ENCODE data around the gene RDX. TPM values are rescaled to one million over a fixed set of nuclear protein-coding genes. Genes with fewer than 3 reads are reported as not detected.

RDX gene
- total RNA-seq, 1 donor = 16.8 TPM

DNA sequence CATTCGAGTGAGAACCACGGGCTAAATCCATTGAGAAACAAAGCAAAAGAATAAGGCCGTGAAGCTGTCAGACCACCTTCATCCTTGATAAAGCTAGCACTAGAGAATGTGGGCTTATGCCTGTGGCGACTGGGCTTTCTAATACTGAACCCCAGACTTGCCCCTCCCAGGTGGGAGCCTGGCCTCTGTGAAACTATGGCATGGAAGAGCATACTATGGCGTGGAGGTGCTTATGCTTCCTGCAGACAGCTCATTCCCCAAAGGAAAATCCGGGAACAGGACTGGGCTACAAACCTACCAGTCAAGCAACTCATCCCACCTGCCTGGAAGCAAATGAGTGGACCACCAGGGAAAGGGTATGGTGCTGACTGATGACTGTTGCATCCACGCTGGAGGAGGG, 110.8 kb downstream of the RDX start:
- no peaks in the 10 kb centered on the region for H3K4me1 ChIP-seq (ENCODE audit: insufficient read depth, low read length)
- no peak overlapping the region for H3K4me3 ChIP-seq (ENCODE audit: low read length)
- H3K9me3 ChIP-seq (ENCODE audit: low read depth, low read length) = no peaks in the 10 kb centered on the region
- H3K27me3 ChIP-seq (ENCODE audit: insufficient read depth, low read length) = no peaks in the 10 kb centered on the region

DNA sequence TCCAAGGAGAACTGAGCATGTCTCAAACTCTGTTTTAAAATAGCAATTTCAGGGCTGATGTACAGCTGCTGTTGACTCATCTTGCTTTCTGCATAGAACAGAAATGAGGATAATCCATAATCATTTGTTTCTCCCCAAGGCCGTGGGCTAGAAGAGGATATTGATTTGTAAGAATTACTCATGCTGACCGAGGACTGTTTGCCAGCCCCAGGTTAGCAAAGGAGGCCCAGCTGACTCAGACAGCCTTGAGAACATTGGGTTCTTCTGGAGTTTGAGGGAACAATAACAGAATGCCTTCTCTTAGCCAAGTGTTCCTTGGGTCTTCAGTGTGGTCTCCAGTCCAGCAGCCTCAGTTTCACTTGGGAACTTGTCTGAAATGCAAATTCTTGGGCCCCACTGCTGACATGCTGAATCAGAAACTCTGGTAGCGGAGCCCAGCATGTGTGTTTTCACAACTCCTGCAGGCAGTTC, 111.3 kb downstream of the RDX start:
- Histone ChIP-seq H3K4me1 (ENCODE audit: insufficient read depth, low read length) (no peaks in the 10 kb centered on the region), H3K27me3 (ENCODE audit: insufficient read depth, low read length) (no peaks in the 10 kb centered on the region), H3K9me3 (ENCODE audit: low read depth, low read length) (no peaks in the 10 kb centered on the region)

DNA sequence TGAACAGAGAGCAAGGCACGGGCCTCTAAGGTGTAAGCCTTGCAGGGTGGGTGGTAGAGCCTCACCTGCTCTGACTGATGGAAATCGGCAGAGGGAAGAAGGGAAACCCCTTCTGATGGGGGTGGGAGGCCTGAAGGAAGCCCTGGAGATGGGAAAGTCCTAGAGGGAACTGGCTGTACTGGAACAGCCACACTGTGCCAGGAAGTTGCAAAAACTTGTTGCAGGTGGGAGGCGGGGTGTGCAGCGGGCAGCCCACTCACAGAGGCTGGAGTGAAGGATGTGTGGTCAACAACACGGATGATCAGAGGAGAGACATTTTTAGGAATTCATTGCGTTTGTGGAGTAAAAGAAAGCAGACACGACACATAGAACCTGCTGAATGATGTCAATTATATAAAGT, 112.0 kb downstream of the RDX start:
- Histone ChIP-seq H3K27me3 (ENCODE audit: insufficient read depth, low read length) (no peaks in the 10 kb centered on the region), H3K9me3 (ENCODE audit: low read depth, low read length) (no peaks in the 10 kb centered on the region), H3K4me3 (ENCODE audit: low read length) (no peak overlapping the region), H3K4me1 (ENCODE audit: insufficient read depth, low read length) (no peaks in the 10 kb centered on the region)

More for the DNA sequence above, 111.3 kb downstream of the RDX start:
- no peak overlapping the region for H3K4me3 ChIP-seq (ENCODE audit: low read length)

DNA sequence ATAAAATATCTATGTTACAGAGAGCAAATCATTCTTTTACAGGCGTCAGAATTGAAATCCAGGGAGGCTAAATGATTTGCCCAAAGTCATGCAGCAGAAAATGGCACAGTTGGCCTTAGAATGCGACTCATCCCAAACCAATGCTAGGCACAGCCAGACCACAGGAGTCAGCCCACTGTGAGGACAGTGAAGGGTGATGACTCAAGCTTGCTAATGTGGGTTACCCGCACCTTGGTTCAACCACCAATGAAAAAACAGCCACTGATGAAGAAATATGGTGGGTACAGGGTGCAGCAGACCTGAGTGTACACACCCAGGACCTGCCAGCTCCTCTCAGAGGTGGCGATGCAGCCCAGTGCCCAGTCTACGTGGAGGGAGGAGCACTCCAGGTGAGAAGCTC, 113.5 kb downstream of the RDX start:
- Histone ChIP-seq H3K4me3 (ENCODE audit: low read length) (no peak overlapping the region), H3K27me3 (ENCODE audit: insufficient read depth, low read length) (no peaks in the 10 kb centered on the region), H3K4me1 (ENCODE audit: insufficient read depth, low read length) (no peaks in the 10 kb centered on the region), H3K9me3 (ENCODE audit: low read depth, low read length) (no peaks in the 10 kb centered on the region)

DNA sequence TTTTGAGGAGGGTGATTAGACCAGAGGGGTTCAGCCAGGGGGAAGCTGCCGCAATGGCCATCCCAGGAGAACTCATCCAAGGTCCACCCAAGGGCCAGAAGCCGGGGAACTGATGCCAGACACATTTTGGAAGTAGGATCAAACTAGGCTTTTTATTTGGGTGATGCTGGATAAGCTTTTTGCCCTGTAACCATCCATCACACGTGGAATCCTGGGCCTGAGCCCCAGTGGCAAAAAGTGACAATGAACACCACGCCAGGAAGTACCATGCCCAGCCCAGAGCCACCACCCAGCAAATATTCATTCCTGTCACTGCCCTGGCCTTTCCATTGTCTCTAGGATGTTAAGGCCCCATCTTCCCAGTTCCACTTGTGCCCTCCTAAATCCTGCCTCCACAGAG, 117.3 kb downstream of the RDX start:
- no peaks in the 10 kb centered on the region for H3K27me3 ChIP-seq (ENCODE audit: insufficient read depth, low read length)
- no peak overlapping the region for H3K4me3 ChIP-seq (ENCODE audit: low read length)
- no peaks in the 10 kb centered on the region for H3K4me1 ChIP-seq (ENCODE audit: insufficient read depth, low read length)
- no peaks in the 10 kb centered on the region for H3K9me3 ChIP-seq (ENCODE audit: low read depth, low read length)

DNA sequence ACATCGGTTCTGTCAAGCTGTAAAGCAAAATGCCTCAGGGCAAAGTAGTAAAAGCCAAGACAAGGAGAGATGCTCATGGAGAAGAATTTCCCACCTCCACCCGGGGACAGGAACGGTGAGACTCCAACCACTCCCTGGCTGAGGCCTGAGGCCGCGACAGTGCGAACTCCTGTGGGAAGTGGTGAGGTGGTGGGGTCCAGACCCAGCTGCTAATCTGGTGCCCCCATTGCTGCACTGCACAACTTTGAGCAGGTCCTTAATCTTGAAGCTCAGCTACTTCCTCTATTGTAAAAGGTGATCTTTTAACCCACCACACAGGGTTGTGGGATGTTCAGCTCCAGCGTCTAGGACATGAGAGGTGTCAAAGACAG, 119.3 kb downstream of the RDX start:
- Histone ChIP-seq H3K27me3 (ENCODE audit: insufficient read depth, low read length) (no peaks in the 10 kb centered on the region), H3K4me3 (ENCODE audit: low read length) (no peak overlapping the region), H3K9me3 (ENCODE audit: low read depth, low read length) (no peaks in the 10 kb centered on the region), H3K4me1 (ENCODE audit: insufficient read depth, low read length) (no peaks in the 10 kb centered on the region)

DNA sequence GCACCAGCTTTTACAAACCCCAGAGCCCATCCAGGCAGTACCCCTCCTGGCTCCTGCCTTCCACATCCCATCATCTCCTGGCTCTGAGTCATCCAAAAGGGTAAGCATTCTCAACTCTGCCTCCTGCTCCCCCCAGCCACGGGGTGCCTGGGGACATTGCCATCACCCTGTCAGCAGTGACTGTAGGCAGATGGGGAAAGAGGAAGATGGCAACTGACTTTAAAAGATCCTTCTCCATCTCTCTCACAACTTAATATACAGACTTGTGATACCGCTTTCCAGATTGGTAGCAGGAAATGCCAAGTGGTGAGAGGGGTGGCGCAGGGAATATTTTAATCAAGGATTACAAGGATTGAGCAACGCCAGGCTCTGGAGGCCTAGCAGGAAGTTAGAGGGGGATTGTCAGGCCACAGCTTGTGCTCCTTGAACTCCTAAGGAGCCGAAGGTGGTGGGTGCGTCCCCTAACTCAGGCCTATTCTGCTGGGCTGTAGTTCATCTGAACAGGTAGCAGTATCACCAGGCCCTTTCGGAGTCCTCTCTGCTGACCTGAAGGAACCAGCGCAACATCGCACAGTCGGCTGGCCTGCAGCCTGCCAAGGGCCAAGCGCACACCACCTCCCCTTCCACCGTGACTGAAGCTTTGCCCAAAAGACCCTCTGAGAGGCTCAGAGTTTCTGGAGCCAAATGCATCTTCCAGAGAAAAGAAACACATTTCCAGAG, 119.9 kb downstream of the RDX start:
- Histone ChIP-seq H3K4me3 (ENCODE audit: low read length) (no peak overlapping the region), H3K4me1 (ENCODE audit: insufficient read depth, low read length) (no peaks in the 10 kb centered on the region), H3K9me3 (ENCODE audit: low read depth, low read length) (no peaks in the 10 kb centered on the region), H3K27me3 (ENCODE audit: insufficient read depth, low read length) (no peaks in the 10 kb centered on the region)

DNA sequence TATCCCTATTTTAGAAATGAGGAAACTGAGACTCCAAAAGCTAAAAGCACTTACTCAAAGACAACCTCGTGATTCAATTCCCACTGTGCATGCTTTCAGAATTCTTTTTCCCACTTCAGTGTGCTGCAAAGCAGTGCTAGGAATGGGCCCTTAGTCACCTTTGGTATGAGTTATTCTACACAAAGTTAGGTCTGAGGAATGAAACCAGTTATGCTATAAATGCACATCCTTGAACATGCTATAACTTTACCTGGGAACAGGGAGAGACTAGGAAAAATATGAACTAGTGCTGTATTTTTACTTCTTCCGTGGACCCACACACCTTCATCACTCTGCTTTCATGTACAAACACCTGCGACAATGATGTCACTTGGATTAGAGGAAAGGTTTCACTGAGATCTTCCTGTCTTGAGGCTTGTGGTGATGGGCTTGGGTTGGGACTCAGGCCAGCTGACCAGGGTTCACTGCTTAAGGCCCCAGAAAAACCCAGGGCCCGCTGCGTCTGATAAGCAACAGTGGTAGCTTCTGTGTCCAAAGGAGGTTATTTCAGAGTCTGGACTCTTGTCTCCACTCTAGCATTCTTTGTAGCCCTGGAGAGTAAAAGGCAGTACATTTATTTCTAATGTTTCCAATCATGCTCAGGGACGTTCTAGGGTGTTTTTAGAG, 121.6 kb downstream of the RDX start:
- no peak overlapping the region for H3K4me3 ChIP-seq (ENCODE audit: low read length)
- H3K27me3 ChIP-seq (ENCODE audit: insufficient read depth, low read length) = no peaks in the 10 kb centered on the region
- no peaks in the 10 kb centered on the region for H3K4me1 ChIP-seq (ENCODE audit: insufficient read depth, low read length)
- H3K9me3 ChIP-seq (ENCODE audit: low read depth, low read length) = no peaks in the 10 kb centered on the region

DNA sequence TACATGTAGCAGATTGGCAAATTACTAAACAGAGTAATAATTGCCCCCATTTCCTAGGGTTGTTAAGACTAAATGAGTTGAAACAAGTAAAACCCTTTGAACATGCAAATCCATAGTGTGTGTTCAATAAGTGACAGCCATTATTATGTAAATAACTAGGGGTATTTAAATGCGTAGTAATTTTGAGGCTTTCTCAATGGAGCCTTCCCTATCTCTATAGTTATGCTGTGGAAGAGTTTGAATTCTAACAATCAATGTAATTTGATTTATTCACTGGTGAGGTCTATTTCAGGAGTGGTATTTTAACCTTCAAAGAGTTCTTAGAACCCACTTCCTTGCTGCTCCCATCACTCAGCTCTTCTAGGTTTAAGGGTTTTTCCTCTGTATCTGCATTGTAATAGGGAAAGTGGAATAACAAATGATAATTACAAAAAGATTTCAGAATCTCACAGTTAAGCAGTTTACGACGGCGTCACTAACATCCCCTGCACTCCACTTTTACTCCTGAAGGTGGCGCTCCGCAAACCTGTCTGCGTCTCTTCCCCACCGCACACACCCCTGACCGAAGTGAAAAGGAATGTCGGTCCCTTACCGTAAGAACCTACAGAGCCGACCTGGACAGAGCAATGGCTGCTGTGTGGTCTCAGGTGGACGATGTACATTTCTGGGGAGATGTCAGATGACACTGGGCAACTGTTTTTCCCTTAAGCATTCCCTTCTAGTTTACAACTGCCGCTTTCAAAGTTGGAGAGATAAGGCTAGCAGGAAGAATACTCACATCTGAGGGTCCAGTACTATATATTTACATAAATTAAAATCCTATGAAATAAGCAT, 122.4 kb downstream of the RDX start:
- Histone ChIP-seq H3K4me3 (ENCODE audit: low read length) (no peak overlapping the region), H3K4me1 (ENCODE audit: insufficient read depth, low read length) (no peaks in the 10 kb centered on the region), H3K9me3 (ENCODE audit: low read depth, low read length) (no peaks in the 10 kb centered on the region), H3K27me3 (ENCODE audit: insufficient read depth, low read length) (no peaks in the 10 kb centered on the region)

DNA sequence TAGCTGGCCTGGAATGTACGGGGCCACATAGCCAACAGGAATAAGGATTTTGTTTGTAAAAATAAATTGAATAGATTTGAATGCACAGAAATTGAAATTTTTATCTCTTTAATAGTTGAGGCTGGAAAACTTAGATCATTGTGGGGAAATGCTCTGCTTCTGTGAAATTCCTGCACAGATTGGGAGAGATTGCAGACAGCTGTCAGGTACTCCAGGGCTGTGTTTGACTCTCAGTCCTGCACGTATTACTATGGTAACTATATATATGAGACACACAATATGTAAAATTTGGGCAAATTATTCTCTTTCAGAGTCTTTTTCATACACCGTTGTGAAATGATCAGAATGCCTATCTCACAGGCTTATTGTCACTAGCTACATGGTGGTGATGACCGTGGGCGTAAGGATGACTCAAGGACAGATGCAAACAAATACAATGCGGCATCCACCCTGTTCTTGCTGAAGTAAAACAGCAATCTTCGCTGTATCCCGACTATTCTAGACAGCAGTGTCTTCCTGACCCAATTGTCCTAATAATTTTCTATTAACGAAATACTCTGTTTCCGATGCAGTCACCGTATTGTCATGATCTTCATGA, 123.8 kb downstream of the RDX start:
- no peaks in the 10 kb centered on the region for H3K9me3 ChIP-seq (ENCODE audit: low read depth, low read length)
- no peak overlapping the region for H3K4me3 ChIP-seq (ENCODE audit: low read length)
- H3K4me1 ChIP-seq (ENCODE audit: insufficient read depth, low read length) = no peaks in the 10 kb centered on the region
- H3K27me3 ChIP-seq (ENCODE audit: insufficient read depth, low read length) = no peaks in the 10 kb centered on the region

DNA sequence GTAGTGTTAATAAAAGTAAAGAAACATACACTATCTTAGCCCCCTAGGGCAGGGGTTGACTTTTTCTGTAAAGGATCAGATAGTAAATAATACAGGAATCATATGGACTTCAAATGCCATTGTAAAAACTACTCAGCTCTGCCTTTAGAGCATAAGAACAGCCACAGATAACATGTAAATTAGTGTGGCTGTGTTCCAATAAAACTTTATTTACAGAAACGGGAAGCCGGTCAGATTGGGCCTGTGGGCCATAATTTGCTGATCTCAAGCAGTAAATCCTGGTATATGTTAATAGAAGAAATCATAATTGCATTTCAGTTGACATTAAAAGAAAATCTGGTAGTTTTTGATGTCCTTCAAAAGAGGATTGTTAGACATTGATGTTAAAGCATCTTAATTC, 126.7 kb downstream of the RDX start:
- Histone ChIP-seq H3K4me1 (ENCODE audit: insufficient read depth, low read length) (no peaks in the 10 kb centered on the region), H3K4me3 (ENCODE audit: low read length) (no peak overlapping the region), H3K9me3 (ENCODE audit: low read depth, low read length) (no peaks in the 10 kb centered on the region), H3K27me3 (ENCODE audit: insufficient read depth, low read length) (no peaks in the 10 kb centered on the region)

DNA sequence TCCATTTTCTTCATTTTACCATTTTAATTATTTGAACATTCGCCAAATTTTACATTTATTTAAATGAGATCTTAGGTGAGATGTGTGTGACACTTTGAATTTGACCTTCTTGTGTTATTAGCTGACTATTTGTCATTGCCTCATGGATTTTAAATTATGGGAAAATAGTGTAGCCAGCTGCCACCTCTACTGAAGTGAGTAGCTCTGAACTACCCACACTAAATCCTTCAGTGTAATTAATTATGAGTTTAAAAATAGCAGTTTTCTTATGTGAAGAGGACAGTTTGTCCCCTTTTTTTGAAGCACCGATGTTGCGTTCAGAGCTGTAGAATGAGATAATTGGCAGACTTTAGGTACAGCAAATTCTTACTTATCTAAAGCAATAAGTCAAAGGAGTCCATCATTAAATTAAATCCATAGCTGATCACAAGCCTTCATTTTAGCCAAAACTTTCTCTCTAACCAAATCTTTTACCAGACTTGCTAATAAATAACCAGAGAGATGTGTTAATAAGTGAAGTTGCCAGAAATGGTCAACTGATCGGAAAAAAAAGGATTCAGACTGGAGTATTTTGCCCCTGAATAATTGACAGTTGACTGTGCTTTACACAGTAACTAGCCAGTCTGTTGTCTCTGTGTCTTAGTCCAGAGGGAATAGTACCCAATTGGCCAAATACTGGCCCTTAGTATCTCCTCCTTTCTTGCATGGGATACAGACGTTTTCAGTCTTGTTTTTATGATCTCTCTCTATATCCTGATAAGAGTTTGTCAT, 128.2 kb downstream of the RDX start:
- H3K4me3 ChIP-seq (ENCODE audit: low read length) = no peak overlapping the region
- H3K9me3 ChIP-seq (ENCODE audit: low read depth, low read length) = no peaks in the 10 kb centered on the region
- H3K4me1 ChIP-seq (ENCODE audit: insufficient read depth, low read length) = no peaks in the 10 kb centered on the region
- H3K27me3 ChIP-seq (ENCODE audit: insufficient read depth, low read length) = no peaks in the 10 kb centered on the region

DNA sequence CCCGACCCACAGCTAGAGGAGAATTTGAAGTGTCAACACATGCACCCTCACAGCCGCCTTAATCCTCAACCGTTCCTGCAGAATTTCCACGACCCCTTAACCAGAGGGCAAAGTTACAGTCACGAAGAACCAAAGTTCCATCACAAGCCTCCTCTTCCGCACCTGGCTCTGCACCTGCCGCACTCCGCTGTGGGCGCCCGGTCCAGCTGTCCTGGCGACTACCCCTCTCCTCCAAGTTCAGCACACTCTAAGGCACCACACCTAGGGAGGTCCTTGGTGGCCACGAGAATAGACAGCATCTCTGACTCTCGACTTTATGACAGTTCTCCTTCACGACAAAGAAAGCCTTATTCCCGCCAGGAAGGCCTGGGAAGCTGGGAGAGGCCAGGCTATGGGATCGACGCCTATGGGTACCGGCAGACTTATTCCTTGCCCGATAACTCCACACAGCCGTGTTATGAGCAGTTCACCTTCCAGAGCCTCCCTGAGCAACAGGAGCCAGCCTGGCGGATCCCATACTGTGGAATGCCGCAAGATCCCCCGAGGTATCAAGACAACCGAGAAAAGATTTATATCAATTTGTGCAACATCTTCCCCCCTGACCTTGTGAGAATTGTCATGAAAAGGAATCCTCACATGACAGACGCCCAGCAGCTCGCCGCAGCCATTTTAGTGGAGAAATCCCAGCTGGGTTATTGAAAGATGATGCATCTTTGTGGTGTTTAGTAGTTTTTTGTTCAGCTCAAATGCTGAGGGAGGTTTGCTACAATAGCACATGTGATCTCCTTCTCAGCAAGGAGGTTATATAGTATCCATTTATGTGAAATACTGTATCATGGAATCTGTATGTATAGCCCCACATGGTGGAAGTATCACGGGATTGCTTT, 131.1 kb downstream of the RDX start:
- H3K27me3 ChIP-seq (ENCODE audit: insufficient read depth, low read length) = no peaks in the 10 kb centered on the region
- no peaks in the 10 kb centered on the region for H3K9me3 ChIP-seq (ENCODE audit: low read depth, low read length)
- no peaks in the 10 kb centered on the region for H3K4me1 ChIP-seq (ENCODE audit: insufficient read depth, low read length)
- no peak overlapping the region for H3K4me3 ChIP-seq (ENCODE audit: low read length)

DNA sequence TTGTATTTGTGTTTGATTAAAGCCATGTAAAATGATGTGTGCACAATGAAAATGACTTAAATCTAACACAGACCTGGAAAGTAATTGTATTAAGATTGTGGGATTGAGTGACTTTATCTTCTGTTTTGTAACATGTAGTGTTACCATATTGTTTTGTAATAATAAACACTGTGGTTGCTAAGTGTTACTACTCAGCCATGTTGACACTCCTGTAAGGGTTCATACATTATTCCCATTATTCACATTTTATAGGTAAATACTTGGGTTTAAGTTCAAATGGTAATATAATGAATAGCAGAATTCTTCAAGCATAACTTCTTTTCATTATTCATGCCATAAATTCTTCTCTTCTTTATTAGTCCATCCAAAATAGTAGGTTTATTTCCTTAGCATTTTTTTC, 134.2 kb downstream of the RDX start:
- no peak overlapping the region for H3K4me3 ChIP-seq (ENCODE audit: low read length)
- no peaks in the 10 kb centered on the region for H3K27me3 ChIP-seq (ENCODE audit: insufficient read depth, low read length)
- H3K9me3 ChIP-seq (ENCODE audit: low read depth, low read length) = no peaks in the 10 kb centered on the region
- no peaks in the 10 kb centered on the region for H3K4me1 ChIP-seq (ENCODE audit: insufficient read depth, low read length)

All from mononuclear cell (primary cell).